GM10266 (cell line): ENCODE measurements around the gene KDM3B.
"Not testable (repeated sequence)": the region's sequence is repeated elsewhere in the genome, so short reads cannot be mapped to it uniquely, and the experiment has no call there.

Experiments
- DNase-seq: peaks from one replicate; pipeline ENCODE4 v3.0.0; 2012; ENCODE audit errors: extremely low spot score
- CTCF ChIP-seq: IDR thresholded peaks from 2 replicates; pipeline ENCODE4 v1.5.1; 2012; ENCODE audit warnings: mild to moderate bottlenecking, low read depth; ENCODE audit not compliant: control insufficient read depth, insufficient read depth; ENCODE audit errors: missing control alignments

The KDM3B gene

DNA sequence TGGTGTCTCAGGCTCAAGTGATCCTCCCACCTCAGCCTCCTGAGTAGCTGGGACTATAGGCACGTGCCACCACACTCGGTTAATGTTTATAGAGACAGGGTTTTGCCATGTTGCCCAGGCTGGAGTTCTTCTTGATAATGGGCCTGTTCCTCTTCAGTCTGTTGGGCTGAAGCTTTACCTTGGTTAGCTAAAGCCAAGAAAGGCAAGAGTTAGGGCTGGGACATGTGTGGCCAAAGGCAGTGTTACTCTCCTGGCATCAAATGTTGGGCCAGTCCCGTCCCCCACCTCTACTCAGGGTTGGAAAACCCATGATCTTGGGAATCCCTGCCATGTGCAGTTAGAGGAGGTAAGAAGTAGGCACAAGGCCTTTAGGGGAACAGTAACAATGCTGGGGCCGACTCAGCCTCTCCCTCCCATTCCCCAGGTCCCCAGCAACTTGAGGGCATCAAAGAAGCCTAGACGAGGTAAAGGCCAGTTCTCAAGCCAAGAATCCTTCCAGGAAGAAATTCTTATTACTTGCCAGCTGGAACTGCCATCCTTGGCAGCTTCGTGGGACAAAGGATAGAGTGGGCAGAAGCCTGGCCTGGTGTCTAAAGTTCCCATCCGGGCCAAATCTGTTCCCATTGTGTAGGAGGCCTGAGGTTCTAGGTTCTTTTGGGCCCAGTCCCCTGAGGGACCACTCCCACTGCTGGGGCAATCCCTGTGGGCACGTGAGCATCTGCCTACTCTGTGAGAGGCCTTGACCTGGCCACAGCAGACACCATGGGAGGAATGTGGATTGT lies 117.2 kb downstream of the KDM3B start:
- no peak for DNase-seq
- TF ChIP-seq CTCF = no peak

DNA sequence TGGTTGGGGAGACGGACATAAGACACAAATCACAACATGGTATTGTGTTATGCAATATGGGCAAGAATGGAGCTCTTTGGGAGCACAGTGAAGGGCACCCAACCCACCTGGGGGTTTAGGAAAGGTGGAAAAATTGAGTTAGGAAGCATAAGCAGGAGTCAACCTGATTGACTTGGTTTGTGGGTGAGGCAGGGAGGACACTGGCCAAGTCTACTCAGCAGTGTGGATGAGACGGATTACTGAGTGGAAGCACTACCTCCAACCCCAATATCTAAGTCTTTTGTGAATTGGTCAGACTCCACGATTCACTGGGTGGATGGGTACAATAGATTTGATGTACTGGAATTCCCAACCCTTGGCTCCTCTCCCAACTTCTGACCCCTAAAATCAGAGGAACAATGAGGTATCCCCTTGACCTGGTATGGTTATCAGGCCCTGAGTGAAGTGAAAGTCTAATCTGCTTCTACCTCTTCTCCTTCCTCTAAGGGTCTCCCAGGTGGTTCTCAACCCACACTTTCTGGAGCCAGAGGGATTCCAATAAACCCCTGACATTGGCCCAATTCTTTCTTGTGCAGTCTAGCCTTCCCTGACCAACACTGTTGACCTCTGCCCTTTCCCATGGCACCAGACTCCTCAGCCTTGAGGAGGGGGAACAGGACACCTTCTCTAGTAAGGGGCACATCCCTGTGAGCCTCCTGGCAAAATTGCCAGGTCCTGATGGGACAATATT lies 118.0 kb downstream of the KDM3B start:
- no peak for TF ChIP-seq CTCF

DNA sequence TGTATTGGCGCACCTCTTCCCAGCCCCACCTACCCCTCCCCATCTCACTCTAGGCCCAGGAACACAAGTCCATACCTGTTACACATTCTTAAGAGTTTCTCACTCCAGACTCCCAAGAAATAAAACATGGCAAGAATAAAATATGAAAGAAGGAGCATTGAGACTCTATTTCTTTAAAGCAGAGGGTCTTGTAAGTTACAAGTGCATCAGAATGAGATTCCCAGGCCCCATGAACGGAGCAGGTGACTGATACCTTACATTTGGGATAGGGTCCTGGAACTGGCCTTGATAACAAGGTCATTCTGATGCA lies 118.5 kb downstream of the KDM3B start:
- TF ChIP-seq CTCF = no peak
- DNase-seq = no peak

More for the DNA sequence above, 118.0 kb downstream of the KDM3B start:
- DNase-seq = no peak

GRCh38 chr5:138472353-138472752 lies 119.9 kb downstream of the KDM3B start:
- no peak for DNase-seq
- TF ChIP-seq CTCF = no peak

DNA sequence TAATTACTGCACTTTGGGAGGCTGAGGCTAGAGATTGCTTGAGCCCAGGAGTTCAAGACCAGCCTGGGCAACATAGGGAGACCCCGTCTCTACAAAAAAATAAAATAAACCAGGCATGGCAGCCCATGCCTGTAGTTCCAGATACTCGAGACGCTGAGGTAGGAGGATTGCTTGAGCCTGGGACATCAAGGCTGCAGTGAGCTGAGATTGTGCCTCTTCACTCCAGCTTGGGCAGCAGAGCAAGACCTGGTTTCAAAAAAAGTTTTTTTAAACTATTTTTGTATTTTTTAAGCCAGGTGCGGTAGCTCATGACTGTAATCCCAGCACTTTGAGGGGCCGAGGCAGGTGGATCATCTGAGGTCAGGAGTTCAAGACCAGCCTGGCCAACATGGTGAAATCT lies 120.7 kb downstream of the KDM3B start:
- DNase-seq = not testable (repeated sequence)

DNA sequence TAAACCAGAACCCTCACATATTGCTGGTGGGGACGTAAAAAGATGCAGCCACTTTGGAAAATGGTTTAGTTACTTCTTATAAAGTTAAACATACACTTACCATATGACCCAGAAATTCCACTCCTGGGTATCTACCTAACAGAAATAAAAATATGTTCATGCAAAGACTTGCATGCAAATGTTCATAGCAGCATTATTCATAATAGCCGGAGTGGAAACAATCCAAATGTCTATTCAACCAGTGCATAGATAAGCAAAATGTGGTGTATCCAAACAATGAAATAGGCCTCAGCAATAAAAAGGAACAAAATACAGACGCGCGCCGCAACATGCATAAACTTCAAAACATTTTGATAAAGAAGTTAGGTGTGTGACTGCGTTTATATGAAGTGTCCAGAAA lies 124.4 kb downstream of the KDM3B start:
- DNase-seq = no peak
- TF ChIP-seq CTCF = no peak

DNA sequence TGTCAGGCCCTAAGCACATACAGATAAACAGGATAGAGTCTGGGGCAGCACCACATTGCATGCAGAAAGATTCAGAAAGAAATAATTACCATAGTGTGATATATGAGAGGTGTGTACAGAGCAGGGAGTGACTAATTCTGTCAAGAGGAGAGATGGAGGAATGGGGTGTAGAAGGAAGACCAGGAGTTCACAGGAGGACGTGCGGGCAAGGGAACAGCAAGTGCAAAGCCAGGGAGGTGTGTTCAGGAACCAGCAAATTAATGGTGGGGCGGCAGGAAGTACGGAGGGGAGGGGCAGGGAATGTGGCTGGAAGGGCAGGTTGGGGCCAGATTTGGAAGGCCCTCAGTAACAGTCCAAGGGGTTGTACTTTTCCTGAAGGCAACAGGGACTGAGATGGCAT lies 130.2 kb downstream of the KDM3B start:
- DNase-seq = no peak

More for the DNA sequence above, 130.2 kb downstream of the KDM3B start:
- TF ChIP-seq CTCF = no peak
